ENCODE results near the gene TBC1D12.

The TBC1D12 gene

DNA sequence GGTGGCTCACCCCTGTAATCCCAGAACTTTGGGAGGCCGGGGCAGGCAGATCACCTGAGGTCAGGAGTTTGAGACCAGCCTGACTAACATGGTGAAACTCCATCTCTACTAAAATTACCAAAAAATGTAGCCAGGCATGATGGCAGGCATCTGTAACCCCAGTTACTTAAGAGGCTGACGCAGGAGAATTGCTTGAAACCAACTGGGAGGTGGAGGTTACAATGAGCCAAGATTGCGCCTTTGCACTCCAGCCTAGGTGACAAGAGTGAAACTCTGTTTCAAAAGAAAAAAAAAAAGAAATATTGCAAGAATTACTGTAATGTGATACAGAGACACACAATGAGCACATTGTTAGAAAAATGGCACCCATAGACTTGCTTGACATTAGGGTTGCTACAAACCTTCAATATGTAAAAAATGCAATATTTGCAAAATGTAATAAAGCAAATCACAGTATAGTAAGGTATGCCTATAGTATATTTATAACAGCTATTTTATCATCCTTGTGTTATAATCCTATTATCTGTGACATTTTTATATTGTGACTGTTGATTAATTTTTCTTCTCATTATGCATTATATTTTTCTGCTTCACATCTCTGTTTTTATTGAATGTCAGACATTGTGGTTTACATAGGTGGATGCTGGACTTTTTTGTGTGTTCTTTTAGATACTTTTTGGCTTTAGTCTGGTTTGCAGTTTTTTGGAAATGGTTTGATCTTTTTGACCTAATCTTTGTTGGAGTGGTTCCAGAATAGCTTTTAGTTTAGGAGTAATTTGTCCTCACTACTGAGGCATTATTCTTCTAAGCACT lies 87.8 kb downstream of the TBC1D12 start:
- Histone ChIP-seq H3K79me2 (ENCODE audit: insufficient read depth, low read depth) (no peaks in the 10 kb centered on the region), H4K20me1 (ENCODE audit: insufficient read depth) (no peaks in the 10 kb centered on the region), H3K4me2 (no peak overlapping the region), H3K27ac (no peak overlapping the region), H3K36me3 (ENCODE audit: insufficient read depth) (no peaks in the 10 kb centered on the region), H3K27me3 (ENCODE audit: insufficient read depth, low read depth) (no peaks in the 10 kb centered on the region), H3K9ac (no peak overlapping the region), H3K4me3 (IDR thresholded peaks at IDR 0.05; ENCODE audit: insufficient read depth, low read depth, low read length) (no peak overlapping the region), H2AFZ (ENCODE audit: low read depth) (no peak overlapping the region), H3K4me1 (ENCODE audit: low read depth, poor library complexity, severe bottlenecking) (no peaks in the 10 kb centered on the region)
- TF ChIP-seq CTCF (conservative IDR thresholded peaks at IDR 0.05; ENCODE audit: low read depth, low read length): no peak

DNA sequence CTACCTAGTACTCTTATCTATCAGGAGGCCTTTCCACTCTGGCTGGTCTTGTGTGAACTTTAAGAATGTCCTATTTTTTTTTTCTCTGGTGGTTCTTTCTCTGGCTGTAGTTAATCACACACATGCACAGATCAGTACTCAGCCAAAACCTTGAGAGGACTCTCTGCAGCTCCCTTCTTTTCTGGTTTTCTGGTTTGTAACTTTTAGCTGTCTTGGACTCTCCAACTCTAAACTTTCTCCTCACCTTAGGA lies 88.4 kb downstream of the TBC1D12 start:
- no peaks in the 10 kb centered on the region for H3K79me2 ChIP-seq (ENCODE audit: insufficient read depth, low read depth)
- H3K9ac ChIP-seq: no peak overlapping the region
- H3K4me2 ChIP-seq: no peak overlapping the region
- no peak overlapping the region for H3K4me3 ChIP-seq (IDR thresholded peaks at IDR 0.05; ENCODE audit: insufficient read depth, low read depth, low read length)
- H3K27ac ChIP-seq: no peak overlapping the region
- no peaks in the 10 kb centered on the region for H3K36me3 ChIP-seq (ENCODE audit: insufficient read depth)
- no peaks in the 10 kb centered on the region for H3K4me1 ChIP-seq (ENCODE audit: low read depth, poor library complexity, severe bottlenecking)
- no peak overlapping the region for H2AFZ ChIP-seq (ENCODE audit: low read depth)
- H4K20me1 ChIP-seq (ENCODE audit: insufficient read depth): no peaks in the 10 kb centered on the region
- TF ChIP-seq CTCF (conservative IDR thresholded peaks at IDR 0.05; ENCODE audit: low read depth, low read length): no peak
- no peaks in the 10 kb centered on the region for H3K27me3 ChIP-seq (ENCODE audit: insufficient read depth, low read depth)

- Histone ChIP-seq H4K20me1 (ENCODE audit: insufficient read depth) (no peaks in the 10 kb centered on the region), H3K4me3 (IDR thresholded peaks at IDR 0.05; ENCODE audit: insufficient read depth, low read depth, low read length) (no peak overlapping the region), H3K27ac (no peak overlapping the region), H3K4me2 (no peak overlapping the region), H3K9ac (no peak overlapping the region), H2AFZ (ENCODE audit: low read depth) (no peak overlapping the region), H3K27me3 (ENCODE audit: insufficient read depth, low read depth) (no peaks in the 10 kb centered on the region), H3K4me1 (ENCODE audit: low read depth, poor library complexity, severe bottlenecking) (no peaks in the 10 kb centered on the region), H3K36me3 (ENCODE audit: insufficient read depth) (no peaks in the 10 kb centered on the region), H3K79me2 (ENCODE audit: insufficient read depth, low read depth) (no peaks in the 10 kb centered on the region)
- no peak for TF ChIP-seq CTCF (conservative IDR thresholded peaks at IDR 0.05; ENCODE audit: low read depth, low read length)
These were observed 91.1 kb downstream of the TBC1D12 start for GRCh38 chr10:94493463-94493862.

DNA sequence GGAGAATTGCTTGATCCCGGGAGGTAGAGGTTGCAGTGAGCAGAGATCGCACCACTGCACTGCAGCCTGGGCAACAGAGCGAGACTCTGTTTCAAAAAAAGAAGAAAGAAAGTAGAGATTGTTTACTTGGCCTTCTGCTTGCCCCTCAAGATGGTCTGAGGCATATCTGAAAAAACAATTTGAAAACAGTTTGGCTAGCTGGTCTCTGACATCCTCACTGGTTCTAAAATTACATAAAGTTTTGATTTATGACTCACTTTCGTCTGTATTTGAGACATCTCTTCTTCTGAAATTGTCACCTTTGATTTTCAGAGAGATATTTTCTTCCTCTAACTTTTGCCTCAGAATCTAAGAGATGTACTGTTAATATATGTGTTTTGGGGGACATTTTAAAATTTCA lies 93.7 kb downstream of the TBC1D12 start:
- Histone ChIP-seq H3K4me2 (no peak overlapping the region), H3K4me3 (IDR thresholded peaks at IDR 0.05; ENCODE audit: insufficient read depth, low read depth, low read length) (no peak overlapping the region)

More for the DNA sequence above, 93.7 kb downstream of the TBC1D12 start:
- no peaks in the 10 kb centered on the region for H3K4me1 ChIP-seq (ENCODE audit: low read depth, poor library complexity, severe bottlenecking)
- no peaks in the 10 kb centered on the region for H3K36me3 ChIP-seq (ENCODE audit: insufficient read depth)
- H3K27me3 ChIP-seq (ENCODE audit: insufficient read depth, low read depth): no peaks in the 10 kb centered on the region
- no peak overlapping the region for H3K27ac ChIP-seq
- H3K79me2 ChIP-seq (ENCODE audit: insufficient read depth, low read depth): no peaks in the 10 kb centered on the region
- H3K9ac ChIP-seq: no peak overlapping the region
- H4K20me1 ChIP-seq (ENCODE audit: insufficient read depth): no peaks in the 10 kb centered on the region
- no peak for TF ChIP-seq CTCF (conservative IDR thresholded peaks at IDR 0.05; ENCODE audit: low read depth, low read length)
- H2AFZ ChIP-seq (ENCODE audit: low read depth): no peak overlapping the region
